Fibroblast of skin of scalp (primary cell): Measurements from ENCODE around the gene SAMD8.
A peak's percentile ranks its signal among the peaks of the same experiment; 100 is the strongest.
"Not testable (repeated sequence)": the region's sequence is repeated elsewhere in the genome, so short reads cannot be mapped to it uniquely, and the experiment has no call there.

Experiments
- DNase-seq: peaks from one replicate; pipeline ENCODE4 v3.0.0-alpha.2; 2013

The SAMD8 gene

GRCh38 chr10:75086278-75086934, 25.1 kb upstream of the SAMD8 start:
- no peak for DNase-seq

GRCh38 chr10:75088640-75089039, 22.8 kb upstream of the SAMD8 start:
- no peak for DNase-seq

DNA sequence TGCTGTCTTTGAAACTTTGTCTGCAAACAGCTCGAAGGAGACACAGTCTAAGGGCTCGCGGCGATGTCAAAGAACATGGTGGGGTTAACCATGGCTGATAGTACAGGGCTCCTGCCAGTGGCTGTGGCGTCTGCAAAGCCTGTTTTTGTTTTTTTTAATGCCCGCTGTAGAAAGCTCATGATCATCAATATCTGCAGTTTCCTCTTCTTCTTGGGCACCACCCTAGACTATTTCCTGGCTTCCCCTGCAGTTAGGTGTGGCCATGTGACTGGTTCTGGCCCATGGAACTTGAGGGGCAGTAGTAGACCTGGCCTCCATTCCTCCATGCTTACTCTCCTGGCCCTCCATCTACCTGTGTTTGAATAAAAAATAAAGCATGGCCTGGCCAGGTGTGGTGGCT, 21.8 kb upstream of the SAMD8 start:
- no peak for DNase-seq

GRCh38 chr10:75091146-75091545, 20.3 kb upstream of the SAMD8 start:
- DNase-seq = no peak

DNA sequence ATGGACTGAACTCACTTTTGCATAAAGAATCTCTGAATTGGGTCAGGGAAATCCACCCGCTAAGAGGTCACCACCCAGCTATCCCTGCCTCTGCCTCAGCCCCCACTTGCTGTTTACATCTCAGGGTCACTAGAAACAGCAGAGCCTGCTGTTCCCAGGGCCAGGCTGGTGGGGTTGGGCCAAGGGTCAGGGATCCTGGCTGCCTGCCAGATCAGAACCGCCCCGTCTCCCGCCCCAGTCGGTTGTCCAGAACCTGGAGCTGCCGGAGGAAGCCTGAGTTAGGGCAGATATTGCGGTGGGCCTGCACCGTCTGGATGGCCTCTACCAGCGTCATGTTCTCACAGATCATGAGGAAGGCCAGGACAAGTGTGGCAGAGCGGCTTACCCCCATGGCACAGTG, 17.0 kb upstream of the SAMD8 start:
- DNase-seq = no peak

DNA sequence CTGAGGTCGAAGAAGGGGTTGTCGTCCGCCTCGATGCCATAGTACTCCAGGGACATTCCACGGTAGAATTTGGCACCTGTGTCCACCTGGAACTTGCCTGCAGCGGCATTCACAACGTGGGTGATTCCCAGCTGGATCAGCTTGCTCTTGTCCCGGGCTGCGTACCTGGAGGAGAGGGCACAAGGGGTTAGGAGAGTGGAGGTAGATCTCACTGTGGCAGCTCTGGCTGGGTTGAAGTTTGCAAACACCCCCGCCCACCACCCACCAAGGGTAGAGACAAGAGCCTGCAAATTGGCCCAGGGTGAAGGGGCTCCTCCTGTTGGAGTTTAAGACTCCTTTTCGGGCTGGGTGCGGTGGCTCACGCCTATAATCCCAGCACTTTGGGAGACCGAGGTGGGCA, 15.8 kb upstream of the SAMD8 start:
- DNase-seq = no peak

GRCh38 chr10:75096749-75097148, 14.7 kb upstream of the SAMD8 start:
- DNase-seq = no peak

- peak; percentile 22 for DNase-seq
These were observed 13.7 kb upstream of the SAMD8 start for GRCh38 chr10:75097666-75098285.

DNA sequence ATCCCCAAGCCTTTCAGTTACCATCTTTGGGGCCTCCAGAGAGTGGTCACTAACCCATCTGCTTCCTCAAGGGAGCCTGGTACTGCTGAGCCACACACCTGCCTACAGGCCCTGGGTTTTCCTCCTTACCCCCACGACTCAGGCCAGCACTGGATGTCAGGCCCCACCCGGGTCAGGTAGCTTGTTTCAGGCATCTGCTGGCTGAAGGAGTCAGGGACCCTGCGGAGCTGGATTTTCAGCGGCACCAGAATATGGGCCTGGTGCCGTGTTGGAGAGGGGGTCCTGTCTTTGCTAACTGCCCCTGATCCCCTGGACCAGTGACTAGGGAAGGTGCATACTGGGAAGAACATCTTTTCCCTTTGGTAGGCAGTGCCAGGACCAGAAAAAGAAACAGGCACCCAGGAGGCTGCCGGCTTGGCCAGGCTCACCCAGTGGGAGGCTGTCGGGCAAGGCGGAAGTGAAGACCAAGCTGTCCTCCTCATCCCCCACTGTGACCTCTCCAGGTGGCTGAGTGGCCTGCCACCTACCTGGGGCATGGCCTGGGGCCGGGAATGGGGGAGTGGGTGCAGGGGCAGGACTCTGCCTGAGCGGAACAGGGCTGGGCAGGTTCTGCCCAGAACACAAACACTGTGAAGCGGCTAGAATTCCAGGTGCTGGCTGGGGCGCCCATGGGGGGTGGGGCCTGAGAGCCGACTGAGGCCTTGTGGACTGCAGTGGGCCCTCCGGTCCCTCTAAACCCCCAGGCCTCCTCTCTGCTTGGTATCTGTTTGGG, 12.4 kb upstream of the SAMD8 start:
- no peak for DNase-seq

DNA sequence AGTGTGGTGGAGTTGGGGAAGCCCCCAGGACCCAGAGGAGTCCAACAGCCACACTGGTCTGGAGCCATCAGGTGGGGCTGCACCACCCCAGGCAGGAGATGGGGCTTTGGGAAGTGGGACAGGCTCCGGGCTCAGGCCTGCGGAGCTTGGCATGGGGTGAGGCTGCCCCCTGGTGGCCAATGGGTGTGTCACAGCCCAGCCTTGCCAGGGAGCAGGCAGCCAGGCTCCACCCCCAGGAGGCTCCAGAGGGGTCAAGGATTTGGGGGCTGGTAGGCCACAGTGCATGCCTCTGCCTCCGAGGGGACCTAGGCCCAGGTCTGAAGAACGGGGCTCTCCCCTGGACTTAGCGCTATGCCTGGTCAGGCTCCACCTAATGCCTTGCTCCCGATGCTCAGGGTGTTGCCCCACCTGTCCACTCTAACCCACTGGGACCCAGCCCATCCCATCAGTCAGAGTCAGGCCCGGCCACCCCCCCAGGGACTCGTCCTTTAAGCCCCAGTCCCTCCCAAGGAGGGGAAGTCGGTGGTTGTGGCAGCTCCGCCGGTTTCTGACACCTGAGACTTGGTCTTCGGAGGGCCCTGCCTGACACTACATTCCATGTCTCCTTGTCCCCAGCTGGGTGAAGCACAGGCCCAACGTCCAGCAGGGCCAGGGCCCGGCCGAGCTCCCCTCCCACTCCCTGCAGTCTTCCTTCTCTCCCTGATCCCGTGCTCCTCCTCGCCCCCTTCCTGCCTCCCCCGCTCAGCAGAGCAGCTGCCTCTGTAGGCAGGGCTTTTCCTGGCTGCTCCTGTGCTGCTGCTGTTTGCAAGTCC, 11.3 kb upstream of the SAMD8 start:
- DNase-seq = peak; percentile 64

DNA sequence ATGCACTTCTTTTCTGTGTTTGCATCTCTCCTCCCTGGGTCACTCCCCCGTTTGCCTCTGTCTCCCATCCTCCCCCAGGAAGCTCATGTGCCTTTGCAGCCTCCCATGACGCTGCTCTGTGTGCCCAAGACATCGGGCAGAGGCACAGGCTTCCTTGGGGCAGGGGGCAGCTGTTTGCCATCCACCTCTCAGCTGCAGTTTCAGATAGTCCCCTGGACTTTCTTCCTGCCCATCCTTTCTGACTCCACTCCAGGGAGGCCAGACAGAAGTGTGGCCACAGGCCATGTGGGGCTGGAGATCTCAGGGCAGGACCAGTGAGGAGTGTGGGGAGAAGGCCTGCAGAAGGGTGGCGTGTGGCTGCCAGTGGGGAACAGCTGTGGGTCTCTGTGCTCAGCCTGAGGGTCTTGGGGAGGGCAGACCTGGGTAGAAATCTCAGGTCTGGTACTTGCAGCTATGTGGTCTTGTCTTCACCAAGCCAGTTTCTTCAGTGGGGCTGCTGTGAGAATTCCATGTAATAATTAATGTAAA, 10.6 kb upstream of the SAMD8 start:
- no peak for DNase-seq

DNA sequence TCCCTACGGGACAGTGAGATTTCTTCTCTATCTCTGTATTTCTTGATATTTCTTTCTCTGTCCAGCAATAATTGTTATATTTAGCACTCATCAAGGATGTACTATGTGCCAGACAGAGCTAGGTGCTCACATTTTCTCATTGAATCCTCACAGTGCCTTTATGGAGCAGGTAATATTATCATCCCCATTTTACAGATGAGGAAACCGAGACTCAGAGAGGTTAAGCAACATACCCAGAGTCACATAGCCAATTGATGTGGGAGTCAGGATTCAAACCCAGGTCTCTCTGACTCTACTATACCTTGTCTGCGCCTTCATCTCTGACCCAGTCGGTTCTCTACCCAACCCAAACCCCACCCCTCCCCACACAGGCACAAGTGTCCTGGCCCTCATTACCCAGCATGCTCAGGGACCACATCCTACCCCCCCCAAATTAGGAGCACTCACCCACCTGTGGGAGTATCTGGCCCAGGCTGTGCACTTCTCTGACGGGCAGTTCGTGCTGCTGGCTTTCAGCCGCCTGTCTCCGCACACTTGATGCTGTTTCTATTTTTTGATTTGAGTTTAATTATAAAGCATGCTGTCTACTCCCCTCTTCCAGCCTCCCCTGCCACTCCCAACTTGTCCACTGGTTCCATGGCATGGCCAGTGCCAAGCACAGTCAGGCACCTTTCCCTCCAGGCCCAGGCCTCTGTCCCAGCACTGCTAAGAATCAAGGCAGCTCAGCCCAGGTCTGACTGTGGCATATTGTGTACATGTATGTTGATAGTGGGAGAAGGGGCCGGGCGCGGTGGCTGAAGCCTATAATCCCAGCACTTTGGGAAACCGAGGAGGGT, 9.8 kb upstream of the SAMD8 start:
- no peak for DNase-seq

- no peak for DNase-seq
These were observed 8.4 kb upstream of the SAMD8 start for GRCh38 chr10:75102830-75103673.

DNA sequence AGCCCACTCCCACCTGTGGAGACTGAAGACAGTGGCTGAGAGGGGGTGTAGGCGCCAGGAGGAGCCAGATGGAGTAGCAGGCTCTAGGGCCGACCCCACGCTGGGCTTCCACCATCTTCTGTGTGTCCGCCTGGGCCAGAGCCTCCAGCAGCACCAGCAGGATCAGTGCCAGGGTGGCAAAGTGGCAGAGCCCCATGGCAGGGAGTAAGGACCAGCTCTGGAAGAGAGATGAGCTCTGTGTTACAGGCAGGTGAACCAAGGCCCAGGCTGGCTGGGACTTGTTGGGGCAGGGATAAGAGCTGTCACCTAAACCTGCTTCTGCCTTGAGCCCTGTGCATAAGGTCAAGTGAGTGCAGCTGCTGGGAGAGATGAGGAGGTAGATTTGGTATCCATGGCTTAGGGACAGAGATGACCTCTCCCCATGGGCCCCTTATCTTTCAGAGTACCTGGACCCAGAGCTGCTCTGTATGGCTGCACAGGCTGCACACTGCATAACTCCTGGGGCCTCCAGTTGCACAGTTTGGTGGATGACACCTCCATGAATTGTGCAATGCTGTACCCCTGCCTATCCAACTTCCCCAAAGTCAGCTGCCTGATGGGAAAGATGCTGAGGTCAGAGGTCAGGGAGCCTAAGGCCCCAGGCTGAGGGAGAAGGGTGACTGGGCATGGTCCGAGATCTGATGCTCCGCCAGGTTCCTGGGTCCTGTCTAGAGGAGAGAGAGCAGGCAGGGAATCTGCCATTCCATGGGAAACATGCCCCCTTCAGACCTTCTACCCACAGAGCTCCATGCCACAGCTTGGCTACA, 7.4 kb upstream of the SAMD8 start:
- DNase-seq = no peak

DNA sequence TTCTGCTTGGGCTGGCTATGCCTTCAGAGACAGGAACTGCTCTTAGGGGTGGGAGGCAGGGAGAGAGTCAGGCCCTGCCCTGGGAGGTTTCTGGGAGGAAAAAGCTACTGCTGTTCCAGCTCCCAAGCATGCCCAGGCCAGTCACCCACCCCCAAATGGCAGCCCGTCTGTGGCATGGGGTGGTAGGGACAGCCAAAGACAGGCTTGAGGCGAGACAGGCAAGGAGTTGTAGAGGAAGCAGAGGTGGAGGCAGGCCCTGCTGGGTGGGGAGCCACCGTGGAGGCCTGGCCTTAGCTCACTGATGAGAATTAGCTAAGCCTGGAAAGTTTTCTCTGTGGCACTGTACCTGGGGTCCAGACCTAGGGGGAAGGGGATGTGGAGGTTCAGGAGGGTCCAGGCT, 6.6 kb upstream of the SAMD8 start:
- no peak for DNase-seq

DNA sequence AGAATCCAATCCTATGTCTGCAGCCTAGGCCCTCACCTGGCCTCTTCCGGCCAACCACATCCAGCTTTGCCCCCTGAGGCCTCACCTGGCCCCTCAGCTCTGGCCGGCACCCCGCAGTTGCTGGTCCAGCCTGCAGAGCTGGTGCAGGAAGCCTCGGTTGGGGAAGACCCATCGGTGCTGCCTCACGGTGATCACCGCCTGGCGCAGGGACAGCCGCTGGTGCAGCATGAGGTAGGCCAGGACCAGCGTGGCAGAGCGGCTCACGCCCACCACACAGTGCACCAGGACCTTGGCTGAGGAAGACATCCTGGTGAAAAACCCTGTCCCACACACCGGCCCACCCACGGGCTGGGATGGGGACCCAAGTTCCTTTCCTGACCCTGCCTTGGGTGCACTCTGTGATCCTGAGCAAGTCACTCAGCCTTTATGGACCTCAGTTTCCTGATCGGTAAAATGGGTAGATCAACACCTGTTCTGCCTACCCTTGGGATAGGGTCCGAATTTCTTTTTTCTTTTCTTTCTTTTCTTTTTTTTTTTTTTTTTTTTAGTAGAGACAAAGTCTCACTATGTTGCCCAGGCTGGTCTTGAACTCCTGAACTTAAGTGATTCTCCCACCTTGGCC, 5.8 kb upstream of the SAMD8 start:
- no peak for DNase-seq

DNA sequence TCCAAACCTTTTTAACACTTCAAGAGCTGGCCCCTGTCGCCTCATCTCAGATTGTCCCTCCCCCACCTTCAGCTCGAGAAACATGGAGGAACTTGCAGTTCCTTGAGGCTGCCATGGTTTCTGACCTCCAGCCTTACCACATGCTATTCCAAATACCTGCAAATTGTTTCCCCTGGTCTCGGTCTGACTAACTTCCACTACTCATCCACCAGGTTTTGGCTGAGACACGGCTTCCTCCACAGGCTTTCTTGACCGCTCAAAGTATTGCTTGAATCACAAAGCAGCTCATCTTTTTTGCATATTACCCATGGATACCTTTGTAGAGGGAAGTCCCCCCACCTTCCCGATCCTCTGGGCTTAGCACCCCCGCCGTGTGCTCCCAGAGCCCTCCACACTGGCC, 5.2 kb upstream of the SAMD8 start:
- DNase-seq = no peak

DNA sequence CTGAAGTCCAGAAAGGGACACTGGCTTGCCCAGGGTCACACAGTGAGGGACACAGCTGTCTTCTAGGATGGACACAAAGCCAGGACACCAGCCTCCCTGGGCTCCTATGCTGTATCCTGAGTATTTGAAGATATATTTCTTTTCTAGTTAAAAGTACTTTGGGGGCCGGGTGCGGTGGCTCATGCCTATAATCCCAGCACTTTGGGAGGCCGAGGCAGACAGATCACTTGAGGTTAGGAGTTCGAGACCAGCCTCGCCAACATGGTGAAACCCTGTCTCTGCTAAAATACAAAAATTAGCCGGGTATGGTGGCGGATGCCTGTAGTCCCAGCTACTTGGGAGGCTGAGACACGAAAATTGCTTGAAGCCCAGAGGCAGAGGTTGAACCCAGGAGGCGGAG, 4.6 kb upstream of the SAMD8 start:
- DNase-seq = not testable (repeated sequence)
